A549 (cell line): ENCODE measurements around the gene ZNF275.

Experiments used
- CHD2 ChIP-seq: fragments of 150-350 bp; IDR thresholded peaks from 2 replicates; pipeline ENCODE4 v1.6.1; 2014; ENCODE audit warnings: low read length; ENCODE audit not compliant: partially characterized antibody
- JUNB ChIP-seq: fragments of >200 bp; sonication (Bioruptor Twin); formaldehyde crosslinking; IDR thresholded peaks from 2 replicates; pipeline ENCODE4 v1.6.1; 2016
- MYC ChIP-seq: IDR thresholded peaks from 2 replicates; pipeline ENCODE4 v1.6.1; 2012; ENCODE audit warnings: mild to moderate bottlenecking, inconsistent platforms, low read length, improper control_type of control experiment, borderline replicate concordance
- PHF8 ChIP-seq: fragments of 200-600 bp; sonication (generic); IDR thresholded peaks from 2 replicates; pipeline ENCODE4 v1.6.1; 2016; ENCODE audit warnings: low read depth, mild to moderate bottlenecking, antibody characterized with exemption, moderate library complexity, borderline replicate concordance
- POLR2A ChIP-seq: IDR thresholded peaks from 2 replicates; pipeline ENCODE4 v1.6.1; 2012; ENCODE audit warnings: mild to moderate bottlenecking, low read length
- TF ChIP-seq, protein P1 (sequence below): fragments of >200 bp; sonication (Bioruptor Twin); formaldehyde crosslinking; IDR thresholded peaks from 3 replicates; pipeline ENCODE4 v1.5.1; 2016
- TF ChIP-seq, protein P2 (sequence below): fragments of 200-600 bp; sonication (generic); IDR thresholded peaks from 2 replicates; pipeline ENCODE4 v1.6.1; 2016; ENCODE audit warnings: antibody characterized with exemption, mild to moderate bottlenecking, moderate library complexity
- TF ChIP-seq, protein P3 (sequence below): fragments of 450-650 bp; IDR thresholded peaks from 2 replicates; pipeline ENCODE4 v1.6.1; 2014; ENCODE audit warnings: antibody characterized with exemption

DNA sequence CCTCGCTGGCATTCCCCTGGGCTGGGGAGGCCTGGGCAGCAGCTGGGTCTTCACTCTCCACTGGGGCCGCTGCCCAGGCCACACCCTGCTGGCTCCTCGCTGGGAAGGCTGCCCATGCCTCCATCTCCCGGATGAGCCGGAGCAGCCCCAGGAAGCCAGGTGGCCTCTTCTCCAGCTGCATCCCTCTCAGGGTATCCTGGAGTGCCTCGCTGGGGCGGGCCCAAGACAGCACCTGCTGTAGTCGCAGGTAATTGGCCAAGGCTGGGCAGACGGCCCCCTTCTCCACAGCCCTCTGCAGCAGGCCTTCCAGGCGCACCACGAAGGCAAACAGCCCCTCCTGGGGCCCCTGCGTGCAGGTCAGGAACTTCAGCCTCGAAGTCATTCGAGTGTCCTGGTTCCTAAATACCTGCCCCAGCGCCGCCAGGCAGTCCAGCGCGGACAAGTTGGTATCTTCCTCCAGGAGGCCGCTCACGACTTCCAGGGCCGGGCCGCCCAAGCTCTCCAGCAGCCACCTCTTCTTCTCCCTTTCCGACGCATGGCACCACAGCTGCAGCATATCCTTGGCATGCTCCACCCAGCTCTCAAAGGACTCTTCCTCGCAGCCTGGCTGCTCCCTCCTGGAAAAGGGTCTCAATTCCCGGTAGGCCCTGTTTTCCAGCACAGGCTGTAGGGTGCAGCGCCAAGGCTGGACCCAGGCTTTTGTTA is 63.5 kb downstream of the ZNF275 start:
- TF ChIP-seq, protein P1, sequence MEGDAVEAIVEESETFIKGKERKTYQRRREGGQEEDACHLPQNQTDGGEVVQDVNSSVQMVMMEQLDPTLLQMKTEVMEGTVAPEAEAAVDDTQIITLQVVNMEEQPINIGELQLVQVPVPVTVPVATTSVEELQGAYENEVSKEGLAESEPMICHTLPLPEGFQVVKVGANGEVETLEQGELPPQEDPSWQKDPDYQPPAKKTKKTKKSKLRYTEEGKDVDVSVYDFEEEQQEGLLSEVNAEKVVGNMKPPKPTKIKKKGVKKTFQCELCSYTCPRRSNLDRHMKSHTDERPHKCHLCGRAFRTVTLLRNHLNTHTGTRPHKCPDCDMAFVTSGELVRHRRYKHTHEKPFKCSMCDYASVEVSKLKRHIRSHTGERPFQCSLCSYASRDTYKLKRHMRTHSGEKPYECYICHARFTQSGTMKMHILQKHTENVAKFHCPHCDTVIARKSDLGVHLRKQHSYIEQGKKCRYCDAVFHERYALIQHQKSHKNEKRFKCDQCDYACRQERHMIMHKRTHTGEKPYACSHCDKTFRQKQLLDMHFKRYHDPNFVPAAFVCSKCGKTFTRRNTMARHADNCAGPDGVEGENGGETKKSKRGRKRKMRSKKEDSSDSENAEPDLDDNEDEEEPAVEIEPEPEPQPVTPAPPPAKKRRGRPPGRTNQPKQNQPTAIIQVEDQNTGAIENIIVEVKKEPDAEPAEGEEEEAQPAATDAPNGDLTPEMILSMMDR: no peak
- TF ChIP-seq POLR2A (no peak), MYC (no peak), CHD2 (no peak), JUNB (no peak), PHF8 (no peak)
- TF ChIP-seq, protein P2, sequence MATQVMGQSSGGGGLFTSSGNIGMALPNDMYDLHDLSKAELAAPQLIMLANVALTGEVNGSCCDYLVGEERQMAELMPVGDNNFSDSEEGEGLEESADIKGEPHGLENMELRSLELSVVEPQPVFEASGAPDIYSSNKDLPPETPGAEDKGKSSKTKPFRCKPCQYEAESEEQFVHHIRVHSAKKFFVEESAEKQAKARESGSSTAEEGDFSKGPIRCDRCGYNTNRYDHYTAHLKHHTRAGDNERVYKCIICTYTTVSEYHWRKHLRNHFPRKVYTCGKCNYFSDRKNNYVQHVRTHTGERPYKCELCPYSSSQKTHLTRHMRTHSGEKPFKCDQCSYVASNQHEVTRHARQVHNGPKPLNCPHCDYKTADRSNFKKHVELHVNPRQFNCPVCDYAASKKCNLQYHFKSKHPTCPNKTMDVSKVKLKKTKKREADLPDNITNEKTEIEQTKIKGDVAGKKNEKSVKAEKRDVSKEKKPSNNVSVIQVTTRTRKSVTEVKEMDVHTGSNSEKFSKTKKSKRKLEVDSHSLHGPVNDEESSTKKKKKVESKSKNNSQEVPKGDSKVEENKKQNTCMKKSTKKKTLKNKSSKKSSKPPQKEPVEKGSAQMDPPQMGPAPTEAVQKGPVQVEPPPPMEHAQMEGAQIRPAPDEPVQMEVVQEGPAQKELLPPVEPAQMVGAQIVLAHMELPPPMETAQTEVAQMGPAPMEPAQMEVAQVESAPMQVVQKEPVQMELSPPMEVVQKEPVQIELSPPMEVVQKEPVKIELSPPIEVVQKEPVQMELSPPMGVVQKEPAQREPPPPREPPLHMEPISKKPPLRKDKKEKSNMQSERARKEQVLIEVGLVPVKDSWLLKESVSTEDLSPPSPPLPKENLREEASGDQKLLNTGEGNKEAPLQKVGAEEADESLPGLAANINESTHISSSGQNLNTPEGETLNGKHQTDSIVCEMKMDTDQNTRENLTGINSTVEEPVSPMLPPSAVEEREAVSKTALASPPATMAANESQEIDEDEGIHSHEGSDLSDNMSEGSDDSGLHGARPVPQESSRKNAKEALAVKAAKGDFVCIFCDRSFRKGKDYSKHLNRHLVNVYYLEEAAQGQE: no peak
- TF ChIP-seq, protein P3, sequence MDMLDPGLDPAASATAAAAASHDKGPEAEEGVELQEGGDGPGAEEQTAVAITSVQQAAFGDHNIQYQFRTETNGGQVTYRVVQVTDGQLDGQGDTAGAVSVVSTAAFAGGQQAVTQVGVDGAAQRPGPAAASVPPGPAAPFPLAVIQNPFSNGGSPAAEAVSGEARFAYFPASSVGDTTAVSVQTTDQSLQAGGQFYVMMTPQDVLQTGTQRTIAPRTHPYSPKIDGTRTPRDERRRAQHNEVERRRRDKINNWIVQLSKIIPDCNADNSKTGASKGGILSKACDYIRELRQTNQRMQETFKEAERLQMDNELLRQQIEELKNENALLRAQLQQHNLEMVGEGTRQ: no peak
